GM19468 (cell line): Measurements from ENCODE around the gene SCAMP1.
"Not testable (repeated sequence)": the region's sequence is repeated elsewhere in the genome, so short reads cannot be mapped to it uniquely, and the experiment has no call there.

Experiments
- ATAC-seq: cut with Tn5 transposase; IDR thresholded peaks from one replicate; pipeline ENCODE4 v1.9.1; 2021; ENCODE audit warnings: mild to moderate bottlenecking, moderate library complexity, moderate number of reproducible peaks; ENCODE audit not compliant: unreplicated experiment; ENCODE audit errors: extremely low read depth

Gene SCAMP1

GRCh38 chr5:78419396-78419795 is 59.0 kb downstream of the SCAMP1 start:
- ATAC-seq, result no peak

DNA sequence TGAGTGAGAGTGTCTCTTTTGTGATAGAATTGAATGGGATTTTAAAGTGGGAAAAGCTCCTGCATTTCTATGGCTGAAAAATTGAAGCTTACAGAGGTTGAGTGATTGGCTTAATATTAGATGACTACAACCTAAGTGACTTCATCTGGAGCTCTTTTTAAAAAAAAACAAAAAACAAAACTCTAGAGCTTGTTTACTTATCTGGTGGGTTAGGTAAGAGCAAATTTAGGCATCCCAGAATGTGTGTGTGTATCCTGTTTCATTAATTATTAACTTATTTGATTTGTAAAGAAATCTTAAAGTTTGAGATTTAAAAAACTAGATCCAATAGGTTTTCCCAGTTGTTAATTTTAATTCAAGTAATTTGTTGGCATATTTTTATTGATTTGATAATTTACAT is 60.1 kb downstream of the SCAMP1 start:
- ATAC-seq, result no peak

DNA sequence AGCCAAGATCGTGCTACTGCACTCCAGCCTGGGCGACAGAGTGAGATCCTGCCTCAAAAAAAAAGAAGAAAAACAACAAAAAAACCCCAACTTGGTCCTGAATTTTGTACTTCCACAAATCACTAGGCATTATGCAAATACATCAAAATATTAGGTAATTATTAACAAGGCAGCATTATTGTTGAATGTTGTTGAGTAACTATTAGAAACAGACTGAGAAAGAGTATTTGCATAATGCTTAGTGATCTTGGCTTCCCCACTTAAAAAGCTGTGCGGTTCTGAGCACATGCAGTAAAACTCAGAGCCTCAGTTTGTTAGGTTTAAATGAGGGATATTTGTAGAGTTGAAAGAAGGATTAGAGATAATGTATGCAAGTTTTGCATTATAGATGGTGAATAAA is 64.2 kb downstream of the SCAMP1 start:
- ATAC-seq, result no peak

DNA sequence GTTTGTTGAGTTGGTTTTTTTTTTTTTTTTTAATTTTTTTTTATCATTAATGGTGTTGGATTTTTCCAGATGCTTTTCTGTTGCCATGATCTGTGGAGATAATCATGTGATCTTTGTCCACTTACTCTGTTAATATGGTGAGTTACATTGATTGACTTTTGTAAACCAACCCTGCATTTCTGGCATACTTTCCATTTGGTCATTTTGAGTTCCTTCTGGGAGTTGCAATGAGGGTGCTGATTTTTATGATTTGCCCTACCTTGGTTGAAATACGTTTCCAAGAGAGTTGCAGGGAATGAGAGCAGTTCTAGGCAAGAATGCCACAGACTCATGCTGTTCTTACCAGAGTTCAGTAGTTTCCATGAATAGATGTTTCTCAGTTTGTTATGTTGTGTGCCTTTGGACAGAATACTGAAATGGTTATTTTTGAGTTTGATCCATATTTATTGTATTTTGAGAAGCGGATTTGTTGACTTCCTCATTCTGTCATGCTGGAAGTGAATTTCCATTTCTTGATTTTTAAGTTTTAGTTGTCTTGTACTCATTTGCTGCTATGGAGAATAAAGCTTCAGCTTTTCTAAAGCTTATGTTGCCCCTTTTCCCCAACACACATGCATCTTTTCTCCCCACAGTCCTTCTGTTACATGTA is 69.0 kb downstream of the SCAMP1 start:
- ATAC-seq, result no peak

GRCh38 chr5:78430866-78431265 is 70.4 kb downstream of the SCAMP1 start:
- ATAC-seq, result no peak

- ATAC-seq, result no peak
Observed at GRCh38 chr5:78433972-78434371, 73.6 kb downstream of the SCAMP1 start.

GRCh38 chr5:78447775-78448424 is 87.5 kb downstream of the SCAMP1 start:
- no peak for ATAC-seq

DNA sequence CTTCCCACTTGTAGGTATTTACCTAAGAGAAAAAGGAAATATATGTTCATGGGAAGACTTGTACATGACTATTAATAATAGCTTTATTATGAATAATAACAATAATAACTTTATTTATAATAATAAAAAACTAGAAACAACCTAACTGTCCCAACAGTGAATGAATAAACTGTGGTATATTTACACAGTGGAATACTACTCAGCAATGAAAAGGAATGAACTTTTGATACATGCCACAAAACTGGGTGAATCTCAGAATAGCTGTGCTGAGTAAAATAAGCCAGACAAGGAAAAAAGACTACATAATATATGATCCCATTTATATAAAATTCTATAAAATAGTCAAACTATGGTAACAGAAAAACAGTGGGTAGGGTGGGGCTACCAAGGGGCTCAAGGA is 88.7 kb downstream of the SCAMP1 start:
- no peak for ATAC-seq

- not testable (repeated sequence) for ATAC-seq
Observed at GRCh38 chr5:78457507-78457906, 97.1 kb downstream of the SCAMP1 start.

DNA sequence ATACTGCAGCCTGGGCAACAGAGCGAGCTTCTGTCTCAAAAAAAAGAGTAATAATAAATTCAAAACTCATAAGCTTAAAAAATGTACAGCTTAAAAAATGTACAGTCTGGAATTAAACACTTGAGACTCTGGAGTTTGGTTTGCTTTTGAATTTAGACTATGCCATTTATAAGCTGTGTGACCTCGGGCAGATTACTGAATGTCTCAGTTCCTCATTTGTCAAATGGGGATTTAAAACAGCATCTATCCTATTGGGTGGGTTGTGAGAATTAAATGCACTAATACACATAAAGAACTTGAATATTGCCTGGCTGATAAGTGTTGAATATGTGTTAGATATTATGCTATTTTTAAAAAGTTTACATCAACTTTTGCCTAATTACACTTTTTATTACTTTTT is 98.4 kb downstream of the SCAMP1 start:
- ATAC-seq, result no peak

DNA sequence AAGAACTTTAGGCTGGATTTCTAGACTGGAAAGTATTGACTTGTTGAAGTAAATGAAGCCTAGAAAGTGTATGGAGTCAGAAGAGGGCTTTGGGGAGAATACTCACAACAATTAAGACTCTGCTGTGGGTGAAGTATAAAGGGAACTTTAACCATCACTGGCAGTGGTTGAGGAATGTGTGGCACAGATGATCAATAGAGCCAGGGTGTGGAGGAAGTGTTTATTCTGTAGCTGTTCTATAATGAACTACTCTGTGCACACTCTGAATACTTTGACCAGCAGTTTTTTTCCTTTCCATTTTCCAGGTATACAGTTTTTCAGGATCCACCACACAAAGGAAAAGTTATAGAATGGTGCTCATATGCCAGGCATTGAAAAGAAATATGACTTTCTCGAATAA is 106.7 kb downstream of the SCAMP1 start:
- no peak for ATAC-seq

GRCh38 chr5:78467752-78468357 is 107.4 kb downstream of the SCAMP1 start:
- ATAC-seq, result no peak

- ATAC-seq, result no peak
Observed at GRCh38 chr5:78471896-78472295, 111.5 kb downstream of the SCAMP1 start.

DNA sequence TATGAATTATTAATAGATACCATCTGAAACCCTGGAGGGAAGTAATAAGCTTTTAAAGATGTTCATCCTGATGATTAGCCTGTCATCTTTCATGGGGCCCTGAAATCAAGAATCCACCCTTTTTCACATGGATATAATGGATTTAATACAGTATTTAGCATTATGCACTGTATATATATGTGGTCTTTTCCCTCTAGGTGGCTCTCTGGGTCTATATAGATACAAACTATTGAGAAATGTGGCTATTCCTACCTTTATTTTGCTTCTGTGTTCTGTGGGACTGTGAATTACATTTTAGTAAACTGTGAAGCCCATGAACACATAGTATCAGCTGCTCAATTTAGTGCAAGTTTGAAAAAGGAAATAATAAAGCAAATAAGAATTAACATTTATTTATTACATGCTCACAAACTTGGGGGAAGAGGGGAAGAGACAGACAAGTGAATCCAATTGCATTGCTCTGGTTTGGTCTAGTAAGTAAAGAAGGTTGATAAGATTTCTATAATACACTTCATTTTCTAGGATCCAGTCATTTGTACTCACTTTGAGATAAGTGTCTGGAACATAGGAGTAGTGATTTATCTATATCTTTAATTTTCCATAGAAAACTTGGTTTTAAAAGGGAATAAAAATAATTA is 112.2 kb downstream of the SCAMP1 start:
- no peak for ATAC-seq

- ATAC-seq, result no peak
Observed at GRCh38 chr5:78473751-78474150, 113.3 kb downstream of the SCAMP1 start.

DNA sequence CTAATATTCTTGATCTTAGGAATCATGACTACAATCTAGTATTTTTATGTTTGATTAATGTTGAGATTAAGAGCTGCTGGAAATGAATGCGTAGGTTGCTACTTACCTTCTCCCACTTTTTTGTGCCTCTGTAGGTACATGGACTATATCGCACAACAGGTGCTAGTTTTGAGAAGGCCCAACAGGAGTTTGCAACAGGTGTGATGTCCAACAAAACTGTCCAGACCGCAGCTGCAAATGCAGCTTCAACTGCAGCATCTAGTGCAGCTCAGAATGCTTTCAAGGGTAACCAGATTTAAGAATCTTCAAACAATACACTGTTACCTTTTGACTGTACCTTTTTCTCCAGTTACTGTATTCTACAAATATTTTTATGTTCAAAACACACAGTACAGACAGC is 115.0 kb downstream of the SCAMP1 start:
- no peak for ATAC-seq

DNA sequence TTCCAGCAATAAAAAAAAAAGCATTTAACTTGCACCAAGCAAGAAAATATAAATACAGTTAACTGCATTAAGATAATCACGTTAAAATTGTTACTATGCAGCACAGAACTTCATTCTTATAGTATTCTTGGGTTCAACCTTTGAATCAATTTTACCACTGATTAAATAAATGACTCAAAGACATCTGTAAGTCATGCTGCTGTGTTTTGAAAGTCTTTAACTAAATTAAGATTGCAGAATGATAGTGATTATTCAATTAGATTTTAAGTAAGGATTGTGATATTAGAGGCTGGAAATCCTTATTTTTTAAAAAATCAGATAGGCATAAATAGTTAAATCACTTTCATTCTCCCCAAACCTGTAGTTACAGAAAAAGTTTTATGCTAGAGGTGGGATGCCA is 116.4 kb downstream of the SCAMP1 start:
- ATAC-seq, result no peak

- no peak for ATAC-seq
Observed at GRCh38 chr5:78482948-78483347, 122.5 kb downstream of the SCAMP1 start.

DNA sequence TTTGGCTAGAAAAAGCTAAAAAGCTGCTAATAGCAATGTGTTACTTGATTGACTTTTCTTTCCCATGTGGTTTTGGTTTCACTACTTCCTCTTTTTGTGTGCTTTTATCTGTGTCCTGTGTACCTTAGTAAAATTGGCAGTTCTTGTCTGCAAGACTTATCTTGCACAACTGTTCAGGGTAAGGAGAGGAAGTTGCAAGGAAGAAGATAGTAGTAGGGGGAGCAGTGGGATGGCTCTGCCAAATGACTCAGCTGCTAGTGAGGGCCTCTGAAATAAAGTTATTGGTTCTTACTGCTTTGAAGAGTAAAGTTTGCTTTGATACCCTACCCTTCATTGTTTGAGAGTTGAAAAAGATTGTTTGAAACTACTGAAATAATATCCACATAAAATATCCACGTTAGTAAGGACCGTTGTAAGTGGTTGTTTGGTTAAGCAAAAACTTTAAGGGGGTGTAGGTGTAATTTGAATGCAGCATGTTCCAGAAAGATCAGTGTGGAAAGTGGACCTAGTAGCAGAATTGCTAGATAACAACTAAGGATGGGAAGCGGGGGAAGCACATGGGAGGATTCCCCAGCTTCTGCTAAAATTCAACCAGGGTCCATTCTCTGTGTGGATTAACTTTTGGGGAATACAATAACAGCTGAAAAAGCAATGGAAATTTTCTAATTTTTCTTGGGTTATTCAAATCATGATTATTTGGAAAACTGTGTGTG is 123.5 kb downstream of the SCAMP1 start:
- ATAC-seq, result no peak

DNA sequence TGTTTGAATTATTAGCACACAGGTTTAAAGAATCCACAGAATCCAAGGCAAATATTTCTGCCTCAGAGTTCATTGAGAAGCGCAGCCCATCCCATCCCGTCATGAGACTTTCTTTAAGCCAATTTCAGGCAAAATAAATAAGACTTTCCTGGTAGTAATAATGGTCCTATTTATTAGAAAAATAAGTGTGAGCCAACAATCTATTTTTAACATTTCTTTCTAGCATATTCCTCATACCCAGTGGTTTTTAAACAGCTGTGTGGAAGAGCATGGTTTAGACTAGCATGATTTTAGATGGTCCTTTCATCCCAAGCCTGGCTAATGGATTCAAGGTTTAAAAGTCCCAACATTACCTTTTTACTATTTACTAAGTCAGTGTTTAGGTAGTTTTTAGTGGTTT is 125.8 kb downstream of the SCAMP1 start:
- ATAC-seq, result no peak

- ATAC-seq, result no peak
Observed at GRCh38 chr5:78487846-78488245, 127.4 kb downstream of the SCAMP1 start.
